ENCODE measurements around the gene ZNF155.
A peak's percentile ranks its signal among the peaks of the same experiment; 100 is the strongest.

The ZNF155 gene

DNA sequence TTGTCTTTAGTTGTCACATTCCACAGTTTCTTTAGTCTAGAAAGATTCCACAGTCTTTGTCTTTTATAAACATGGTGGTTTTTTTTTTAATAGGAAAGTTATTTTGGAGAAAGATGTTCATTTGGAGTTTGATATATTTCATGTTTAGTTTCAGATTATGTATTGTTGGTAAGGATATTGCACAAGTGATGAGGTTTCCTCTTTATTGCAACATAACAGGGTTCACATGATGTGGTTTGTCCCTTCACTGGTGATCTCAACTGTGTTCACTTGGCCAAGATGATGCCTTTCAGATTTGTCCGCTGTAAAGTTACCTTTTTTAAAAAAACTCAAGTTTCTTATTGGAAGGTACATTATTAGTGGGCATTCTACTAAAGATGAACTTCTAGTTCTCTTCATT lies 22.0 kb downstream of the ZNF155 start:
- no peak for DNase-seq

DNA sequence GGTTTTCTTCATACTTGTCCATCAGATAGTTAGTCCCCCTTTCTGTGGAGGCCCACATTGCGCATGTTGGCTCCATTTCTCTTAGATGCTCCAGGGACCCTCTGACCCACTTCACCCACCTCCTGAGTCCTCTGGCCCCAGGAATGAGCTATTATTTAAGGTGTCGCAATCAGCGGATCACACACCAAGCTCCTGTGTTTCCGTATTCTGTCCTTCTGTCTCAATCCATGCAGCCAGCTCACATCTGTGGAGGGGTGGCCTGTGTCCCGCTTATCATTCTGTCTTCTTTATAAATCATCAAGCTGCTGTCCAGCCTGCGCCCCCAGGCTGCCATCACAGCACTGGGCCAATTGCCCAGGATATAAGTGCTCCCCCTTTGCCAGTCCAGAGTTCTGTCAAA lies 23.5 kb downstream of the ZNF155 start:
- DNase-seq, result no peak

DNA sequence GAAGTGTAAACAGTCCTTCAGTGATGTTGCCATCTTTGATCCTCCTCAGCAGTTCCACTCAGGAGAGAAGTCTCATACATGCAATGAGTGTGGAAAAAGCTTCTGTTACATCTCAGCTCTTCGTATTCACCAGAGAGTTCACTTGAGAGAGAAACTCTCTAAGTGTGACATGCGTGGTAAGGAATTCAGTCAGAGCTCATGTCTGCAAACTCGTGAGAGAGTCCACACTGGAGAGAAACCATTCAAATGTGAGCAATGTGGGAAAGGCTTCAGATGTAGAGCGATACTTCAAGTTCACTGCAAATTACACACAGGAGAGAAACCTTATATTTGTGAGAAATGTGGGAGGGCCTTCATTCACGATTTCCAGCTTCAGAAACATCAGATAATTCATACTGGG lies 26.5 kb downstream of the ZNF155 start:
- no peak for DNase-seq

DNA sequence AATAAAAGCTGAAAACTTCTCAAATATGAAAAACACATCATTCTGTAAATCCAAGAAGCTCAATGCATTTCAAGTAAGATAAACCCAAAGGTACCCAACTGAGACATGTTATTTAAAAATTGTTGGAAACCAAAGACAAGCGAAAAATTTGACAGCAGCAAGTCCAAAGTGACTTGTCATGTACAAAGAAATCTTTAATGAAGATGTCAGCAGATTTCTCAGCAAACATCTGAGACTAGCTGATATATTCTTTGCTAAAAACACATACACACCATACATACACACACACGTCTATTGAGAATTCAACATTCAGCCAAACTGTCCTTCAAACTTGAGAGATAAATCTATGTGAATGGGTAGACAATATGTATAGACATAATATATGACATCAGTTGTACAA lies 35.5 kb downstream of the ZNF155 start:
- DNase-seq, result no peak

DNA sequence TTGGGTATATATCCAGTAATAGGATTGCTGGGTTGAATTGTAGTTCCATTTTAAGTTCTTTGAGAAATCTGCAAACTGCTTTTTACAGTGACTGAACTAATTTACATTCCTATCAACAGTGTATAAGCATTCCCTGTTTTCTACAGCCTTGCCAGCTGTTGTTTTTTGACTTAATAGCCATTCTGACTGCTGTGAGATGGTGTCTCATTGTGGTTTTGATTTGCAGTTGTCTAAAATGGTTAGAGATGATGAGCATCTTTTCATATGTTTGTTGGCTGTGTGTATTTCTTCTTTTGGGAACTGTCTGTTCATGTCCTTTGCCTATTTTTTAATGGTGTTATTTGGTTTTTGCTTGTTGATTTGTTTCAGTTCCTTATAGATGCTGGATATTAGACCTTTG lies 37.2 kb downstream of the ZNF155 start:
- DNase-seq, result no peak

DNA sequence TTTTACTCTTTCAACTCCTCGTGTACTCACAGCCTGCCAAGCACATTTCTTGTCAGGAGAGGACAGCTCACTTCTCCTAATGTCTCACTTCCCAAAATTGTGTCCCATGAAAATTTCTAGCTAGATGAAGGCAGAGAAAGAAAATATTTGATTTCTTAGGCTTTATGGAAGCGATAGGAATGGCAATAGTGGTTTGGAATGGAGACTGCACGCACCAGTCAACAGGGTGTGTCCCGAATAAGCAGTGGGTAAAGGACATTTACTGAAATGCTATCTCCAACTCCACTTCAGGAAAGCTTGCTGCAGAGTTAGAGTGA lies 40.9 kb downstream of the ZNF155 start:
- no peak for DNase-seq

DNA sequence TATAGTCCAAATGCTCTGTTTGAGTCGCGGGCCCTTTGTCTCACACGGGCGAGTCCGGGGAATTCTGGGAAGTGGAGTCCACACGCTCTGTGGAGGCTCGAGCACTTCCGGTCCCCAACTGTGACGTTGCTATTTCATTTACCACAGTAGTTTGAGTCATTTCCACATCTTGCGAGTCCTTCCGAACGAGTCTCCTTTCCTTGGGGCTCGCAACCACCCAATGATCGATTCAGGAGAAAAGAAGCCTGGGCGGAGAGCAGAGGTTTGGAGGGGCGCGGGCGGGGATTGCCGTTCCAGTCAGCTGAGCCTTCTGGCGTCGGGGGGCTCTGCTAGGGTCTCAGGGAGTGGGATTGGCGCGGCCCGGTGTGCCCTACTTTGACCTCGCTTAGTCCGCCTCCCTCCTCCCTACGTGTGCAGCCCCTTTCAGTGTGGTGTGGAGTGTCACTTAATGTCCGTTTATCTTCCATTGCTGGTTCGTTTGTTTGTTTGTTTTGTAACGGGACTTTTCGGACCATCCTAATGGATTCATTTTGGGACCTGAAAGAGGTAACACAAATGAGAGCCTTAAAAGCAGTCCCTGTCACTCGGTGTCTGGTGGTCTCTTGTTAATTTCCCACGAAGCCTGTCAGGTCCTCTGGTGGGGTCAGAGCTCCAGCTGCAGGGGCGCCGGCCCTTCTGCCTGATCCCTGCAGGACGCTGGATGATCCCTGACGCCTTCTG lies 41.4 kb downstream of the ZNF155 start, which contains the start of gene ZNF222:
TSS of gene ZNF222 (plus strand) at position 163 of the 720 bp plus-strand sequence. CDS start at position 221, 58 bp downstream.
- peak; percentile 13 for DNase-seq

DNA sequence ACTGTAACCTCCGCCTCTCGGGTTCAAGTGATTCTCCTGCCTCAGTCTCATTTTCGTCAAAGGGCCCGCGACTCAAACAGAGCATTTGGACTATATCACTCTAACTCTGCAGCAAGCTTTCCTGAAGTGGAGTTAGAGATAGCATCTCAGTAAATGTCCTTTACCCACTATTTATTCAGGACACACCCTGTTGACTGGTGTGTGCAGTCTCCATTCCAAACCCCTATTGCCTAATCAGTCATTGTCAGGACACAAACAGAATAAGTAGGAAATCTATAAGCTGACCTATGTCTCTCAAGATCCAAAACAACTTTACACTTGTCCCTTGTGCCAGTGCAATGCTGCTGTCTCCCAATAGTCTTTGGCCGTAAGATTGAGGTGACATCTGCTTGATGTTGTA lies 42.6 kb downstream of the ZNF155 start:
- DNase-seq, result no peak

DNA sequence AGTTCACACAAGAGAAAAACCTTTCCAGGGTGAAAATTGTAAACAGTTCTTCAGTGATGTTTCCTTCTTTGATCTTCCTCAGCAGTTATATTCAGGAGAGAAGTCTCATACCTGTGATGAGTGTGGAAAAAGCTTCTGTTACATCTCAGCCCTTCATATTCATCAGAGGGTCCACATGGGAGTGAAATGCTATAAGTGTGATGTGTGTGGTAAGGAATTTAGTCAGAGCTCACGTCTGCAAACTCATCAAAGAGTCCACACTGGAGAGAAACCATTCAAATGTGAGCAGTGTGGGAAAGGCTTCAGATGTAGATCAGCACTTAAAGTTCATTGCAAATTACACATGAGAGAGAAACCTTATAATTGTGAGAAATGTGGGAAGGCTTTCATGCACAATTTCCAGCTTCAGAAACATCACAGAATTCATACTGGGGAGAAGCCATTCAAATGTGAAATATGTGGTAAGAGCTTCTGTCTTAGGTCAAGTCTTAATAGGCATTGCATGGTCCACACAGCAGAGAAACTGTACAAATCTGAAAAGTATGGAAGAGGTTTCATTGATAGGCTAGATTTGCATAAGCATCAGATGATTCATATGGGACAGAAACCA lies 48.1 kb downstream of the ZNF155 start:
- no peak for DNase-seq

DNA sequence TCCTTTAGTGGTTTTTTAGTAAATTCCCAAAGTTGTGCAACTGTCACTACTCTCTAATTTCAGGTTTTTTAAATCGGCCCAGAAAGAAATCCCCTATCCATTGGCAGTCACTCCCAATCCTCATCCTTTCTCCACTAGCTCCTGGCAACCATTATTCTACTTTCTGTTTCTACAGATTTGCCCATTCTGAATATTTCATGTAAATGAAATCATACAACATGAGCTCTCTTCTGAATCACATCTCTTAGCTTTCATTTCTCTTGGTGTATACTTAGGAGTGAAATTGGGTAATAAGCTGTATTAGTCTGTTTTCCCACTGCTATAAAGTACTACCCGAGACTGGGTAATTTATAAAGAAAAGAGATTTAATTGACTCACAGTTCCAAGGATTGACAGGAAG lies 58.2 kb downstream of the ZNF155 start:
- DNase-seq, result no peak
